ENCODE measurements around the gene KIAA0319L. TPM values are rescaled to one million over a fixed set of nuclear protein-coding genes. Genes with fewer than 3 reads are reported as not detected.

KIAA0319L gene
- total RNA-seq, 1 donor from 2014 or later, result 69.2 TPM

DNA sequence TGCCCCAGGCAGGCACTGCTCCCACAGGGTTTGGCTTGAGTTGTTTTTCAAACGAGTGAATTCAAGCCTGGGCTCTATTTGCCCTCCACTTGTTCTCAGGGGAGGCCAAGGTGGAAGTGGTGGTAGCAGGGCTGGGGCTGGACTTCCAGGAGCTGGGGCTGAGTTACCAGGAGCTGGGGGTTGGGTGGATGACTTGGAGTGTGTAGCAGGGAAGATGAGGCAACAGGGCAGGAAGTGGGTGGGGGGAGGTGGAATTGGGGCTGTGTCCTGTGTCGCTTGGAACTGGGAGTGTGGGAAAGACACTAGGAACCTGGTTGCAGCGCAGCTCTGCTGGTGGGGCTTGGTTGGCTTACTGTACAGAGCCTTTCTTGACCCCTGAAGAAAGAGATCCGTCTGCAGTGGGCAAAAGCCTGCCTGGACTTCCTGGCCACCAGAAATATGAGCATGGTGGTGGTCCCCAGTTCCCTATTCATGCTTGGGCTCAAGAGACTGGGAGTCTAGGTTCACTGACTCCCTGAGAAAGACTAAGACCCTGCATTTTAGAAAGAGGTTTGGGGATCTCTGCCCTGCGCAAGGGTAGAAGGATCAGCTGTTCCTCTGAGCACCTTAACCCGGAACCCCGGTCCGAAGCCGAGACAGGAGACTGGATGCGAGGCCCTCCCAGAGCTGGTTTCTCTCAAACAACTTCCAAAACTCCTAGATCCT, 19.0 kb upstream of the KIAA0319L start:
- no peak for DNase-seq (ENCODE audit: low spot score)
- peaks cover 25% of the 10 kb centered on the region for H3K27me3 Mint-ChIP-seq (ENCODE audit: unreplicated experiment)
- H3K36me3 Mint-ChIP-seq (ENCODE audit: low read depth, unreplicated experiment), result peaks cover 17% of the 10 kb centered on the region
- peaks cover 25% of the 10 kb centered on the region for H3K4me1 Mint-ChIP-seq (ENCODE audit: unreplicated experiment)
- TF ChIP-seq, protein P1, sequence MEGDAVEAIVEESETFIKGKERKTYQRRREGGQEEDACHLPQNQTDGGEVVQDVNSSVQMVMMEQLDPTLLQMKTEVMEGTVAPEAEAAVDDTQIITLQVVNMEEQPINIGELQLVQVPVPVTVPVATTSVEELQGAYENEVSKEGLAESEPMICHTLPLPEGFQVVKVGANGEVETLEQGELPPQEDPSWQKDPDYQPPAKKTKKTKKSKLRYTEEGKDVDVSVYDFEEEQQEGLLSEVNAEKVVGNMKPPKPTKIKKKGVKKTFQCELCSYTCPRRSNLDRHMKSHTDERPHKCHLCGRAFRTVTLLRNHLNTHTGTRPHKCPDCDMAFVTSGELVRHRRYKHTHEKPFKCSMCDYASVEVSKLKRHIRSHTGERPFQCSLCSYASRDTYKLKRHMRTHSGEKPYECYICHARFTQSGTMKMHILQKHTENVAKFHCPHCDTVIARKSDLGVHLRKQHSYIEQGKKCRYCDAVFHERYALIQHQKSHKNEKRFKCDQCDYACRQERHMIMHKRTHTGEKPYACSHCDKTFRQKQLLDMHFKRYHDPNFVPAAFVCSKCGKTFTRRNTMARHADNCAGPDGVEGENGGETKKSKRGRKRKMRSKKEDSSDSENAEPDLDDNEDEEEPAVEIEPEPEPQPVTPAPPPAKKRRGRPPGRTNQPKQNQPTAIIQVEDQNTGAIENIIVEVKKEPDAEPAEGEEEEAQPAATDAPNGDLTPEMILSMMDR (IDR thresholded peaks at IDR 0.05; ENCODE audit: unreplicated experiment), result no peak
- H3K4me3 Mint-ChIP-seq (ENCODE audit: unreplicated experiment), result peak overlapping the region; percentile 85
- no peak overlapping the region for H3K27ac Mint-ChIP-seq (ENCODE audit: unreplicated experiment)
- no peaks in the 10 kb centered on the region for H3K9me3 Mint-ChIP-seq (ENCODE audit: unreplicated experiment)

GRCh38 chr1:35575416-35575958, 18.3 kb upstream of the KIAA0319L start:
- TF ChIP-seq, protein P1 (IDR thresholded peaks at IDR 0.05; ENCODE audit: unreplicated experiment), result no peak
- H3K9me3 Mint-ChIP-seq (ENCODE audit: unreplicated experiment), result no peaks in the 10 kb centered on the region
- H3K27ac Mint-ChIP-seq (ENCODE audit: unreplicated experiment), result peak overlapping the region; percentile 43
- peaks cover 25% of the 10 kb centered on the region for H3K4me1 Mint-ChIP-seq (ENCODE audit: unreplicated experiment)
- peaks cover 17% of the 10 kb centered on the region for H3K36me3 Mint-ChIP-seq (ENCODE audit: low read depth, unreplicated experiment)
- H3K4me3 Mint-ChIP-seq (ENCODE audit: unreplicated experiment), result peak overlapping the region; percentile 83
- DNase-seq (ENCODE audit: low spot score), result no peak
- peaks cover 27% of the 10 kb centered on the region for H3K27me3 Mint-ChIP-seq (ENCODE audit: unreplicated experiment)

DNA sequence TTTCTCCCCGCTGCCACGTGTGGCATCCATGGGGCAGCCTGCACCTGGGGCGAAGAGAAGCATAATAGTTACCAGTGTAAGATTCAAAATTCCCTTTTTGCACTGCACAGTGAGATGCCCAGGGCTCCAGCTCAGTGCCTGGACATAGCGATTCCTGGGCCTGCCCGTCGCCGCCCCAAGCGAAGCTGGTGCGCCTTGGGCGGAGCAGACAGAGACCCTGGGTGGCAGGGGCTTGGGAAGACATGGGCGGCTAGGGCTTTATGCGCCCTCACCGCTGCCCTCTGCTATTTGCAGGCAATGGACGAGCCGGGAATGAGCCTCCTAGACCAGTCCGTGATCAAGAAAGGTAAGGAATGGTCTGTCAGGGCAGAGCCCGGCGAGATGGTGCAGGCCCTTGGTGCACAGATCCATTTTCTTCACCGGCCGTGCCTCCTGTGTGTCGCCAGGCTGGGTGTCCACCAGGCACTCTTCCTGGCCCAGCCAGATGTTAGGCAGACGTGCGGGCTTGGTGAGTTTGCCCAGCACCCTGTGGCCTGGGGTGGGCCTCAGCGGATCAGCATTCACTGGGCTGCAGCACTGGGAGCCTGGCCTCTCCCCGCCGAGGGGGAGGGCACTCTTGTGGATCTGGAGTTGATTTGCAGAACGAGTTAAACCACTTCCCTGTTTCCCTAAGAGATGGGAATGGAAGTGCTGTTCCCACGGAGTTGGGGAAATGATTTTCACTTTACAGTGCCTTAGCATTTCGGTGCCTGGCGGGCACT, 17.6 kb upstream of the KIAA0319L start:
- no peak for DNase-seq (ENCODE audit: low spot score)
- peaks cover 28% of the 10 kb centered on the region for H3K27me3 Mint-ChIP-seq (ENCODE audit: unreplicated experiment)
- H3K4me3 Mint-ChIP-seq (ENCODE audit: unreplicated experiment), result peak overlapping the region; percentile 83
- peak overlapping the region; percentile 43 for H3K27ac Mint-ChIP-seq (ENCODE audit: unreplicated experiment)
- no peaks in the 10 kb centered on the region for H3K9me3 Mint-ChIP-seq (ENCODE audit: unreplicated experiment)
- peaks cover 25% of the 10 kb centered on the region for H3K4me1 Mint-ChIP-seq (ENCODE audit: unreplicated experiment)
- TF ChIP-seq, protein P1 (IDR thresholded peaks at IDR 0.05; ENCODE audit: unreplicated experiment), result no peak
- peaks cover 17% of the 10 kb centered on the region for H3K36me3 Mint-ChIP-seq (ENCODE audit: low read depth, unreplicated experiment)

GRCh38 chr1:35574125-35574654, 17.0 kb upstream of the KIAA0319L start:
- TF ChIP-seq, protein P1 (IDR thresholded peaks at IDR 0.05; ENCODE audit: unreplicated experiment), result no peak
- Mint-ChIP-seq H3K36me3 (ENCODE audit: low read depth, unreplicated experiment) (peaks cover 17% of the 10 kb centered on the region), H3K27me3 (ENCODE audit: unreplicated experiment) (peaks cover 28% of the 10 kb centered on the region), H3K4me1 (ENCODE audit: unreplicated experiment) (peaks cover 25% of the 10 kb centered on the region), H3K4me3 (ENCODE audit: unreplicated experiment) (peak overlapping the region; percentile 31), H3K27ac (ENCODE audit: unreplicated experiment) (no peak overlapping the region), H3K9me3 (ENCODE audit: unreplicated experiment) (no peaks in the 10 kb centered on the region)
- no peak for DNase-seq (ENCODE audit: low spot score)
